OCI-LY1 (cell line): ENCODE data around the gene GALNT1.

ENCODE experiments used
- H2AFZ ChIP-seq: fragments of 200-600 bp; sonication (generic), shearing (Covaris generic); 2 replicates; pipeline ENCODE4 v1.6.0; 2014; ENCODE audit warnings: antibody characterized with exemption, mild to moderate bottlenecking, low read length
- H3F3A ChIP-seq: fragments of 200-600 bp; sonication (generic), shearing (Covaris generic); 2 replicates; pipeline ENCODE4 v1.6.0; 2014; ENCODE audit warnings: mild to moderate bottlenecking, antibody characterized with exemption, low read length, moderate library complexity; ENCODE audit not compliant: insufficient read depth
- H3K27ac ChIP-seq: fragments of 200-600 bp; sonication (generic); 2 replicates; pipeline ENCODE4 v1.5.1; 2014; ENCODE audit warnings: low read length, mixed run types, mild to moderate bottlenecking, low read depth; ENCODE audit not compliant: poor library complexity, severe bottlenecking
- H3K27me3 ChIP-seq: fragments of 200-600 bp; sonication (generic); 2 replicates; pipeline ENCODE4 v1.6.0; 2014; ENCODE audit warnings: antibody characterized with exemption, mild to moderate bottlenecking, low read length, moderate library complexity; ENCODE audit not compliant: insufficient read depth
- H3K36me3 ChIP-seq: fragments of 200-600 bp; sonication (generic); 2 replicates; pipeline ENCODE4 v1.6.1; 2014; ENCODE audit warnings: mild to moderate bottlenecking, antibody characterized with exemption, low read length, moderate library complexity, mixed read lengths; ENCODE audit not compliant: insufficient read depth
- H3K4me1 ChIP-seq: fragments of 200-600 bp; sonication (generic); 2 replicates; pipeline ENCODE4 v1.5.1; 2014; ENCODE audit warnings: mild to moderate bottlenecking, low read length, moderate library complexity; ENCODE audit not compliant: insufficient read depth, severe bottlenecking
- H3K4me2 ChIP-seq: fragments of 200-600 bp; sonication (generic), shearing (Covaris generic); 2 replicates; pipeline ENCODE4 v1.6.1; 2014; ENCODE audit warnings: low read length
- H3K4me3 ChIP-seq: fragments of 200-600 bp; sonication (generic); 2 replicates; pipeline ENCODE4 v1.5.1; 2014; ENCODE audit warnings: low read length, low read depth, mild to moderate bottlenecking, mixed read lengths; ENCODE audit not compliant: poor library complexity, severe bottlenecking
- H3K79me2 ChIP-seq: fragments of 200-600 bp; shearing (Covaris generic); 2 replicates; pipeline ENCODE4 v1.6.1; 2016; ENCODE audit warnings: mixed run types, low read length, mixed read lengths; ENCODE audit not compliant: insufficient read depth
- H3K9ac ChIP-seq: fragments of 200-600 bp; sonication (generic), shearing (Covaris generic); 2 replicates; pipeline ENCODE4 v1.6.1; 2014; ENCODE audit warnings: mild to moderate bottlenecking, low read length, mixed read lengths
- H3K9me2 ChIP-seq: fragments of 200-600 bp; sonication (generic), shearing (Covaris generic); 2 replicates; pipeline ENCODE4 v1.6.1; 2014; ENCODE audit warnings: low read depth, mild to moderate bottlenecking, low read length, mixed read lengths
- H3K9me3 ChIP-seq: fragments of 200-600 bp; shearing (Covaris generic); 2 replicates; pipeline ENCODE4 v1.6.1; 2014; ENCODE audit warnings: low read length, mixed read lengths
- H4K20me1 ChIP-seq: fragments of 200-600 bp; sonication (generic), shearing (Covaris generic); 2 replicates; pipeline ENCODE4 v1.6.0; 2016; ENCODE audit warnings: mild to moderate bottlenecking, low read length; ENCODE audit not compliant: insufficient read depth
- CTCF ChIP-seq: fragments of 200-600 bp; sonication (generic), shearing (Covaris generic); IDR thresholded peaks from 2 replicates; pipeline ENCODE4 v1.5.1; 2017; ENCODE audit warnings: mild to moderate bottlenecking, antibody characterized with exemption, low read length, moderate library complexity, mixed read lengths
- EZH2 ChIP-seq: fragments of 200-600 bp; sonication (generic), shearing (Covaris generic); IDR thresholded peaks from 2 replicates; pipeline ENCODE4 v1.8.0; 2017; ENCODE audit warnings: borderline replicate concordance, mixed run types, mild to moderate bottlenecking, antibody characterized with exemption, low read length, moderate library complexity, mixed read lengths

Gene GALNT1

GRCh38 chr18:35618289-35618688 lies 36.7 kb downstream of the GALNT1 start:
- H3K4me1 ChIP-seq, result peaks cover 55% of the 10 kb centered on the region

GRCh38 chr18:35618696-35619095 lies 37.2 kb downstream of the GALNT1 start:
- Histone ChIP-seq H3K27me3 (no peaks in the 10 kb centered on the region), H4K20me1 (no peaks in the 10 kb centered on the region)

More at GRCh38 chr18:35618289-35618688, 36.7 kb downstream of the GALNT1 start:
- H3K9me3 ChIP-seq, result no peaks in the 10 kb centered on the region
- no peaks in the 10 kb centered on the region for H3K9me2 ChIP-seq
- no peaks in the 10 kb centered on the region for H3K27me3 ChIP-seq
- TF ChIP-seq CTCF, result no peak
- no peak for TF ChIP-seq EZH2
- H4K20me1 ChIP-seq, result no peaks in the 10 kb centered on the region
- no peak overlapping the region for H2AFZ ChIP-seq
- no peaks in the 10 kb centered on the region for H3K36me3 ChIP-seq
- no peaks in the 10 kb centered on the region for H3F3A ChIP-seq
- H3K9ac ChIP-seq, result no peak overlapping the region
- no peak overlapping the region for H3K27ac ChIP-seq
- H3K79me2 ChIP-seq, result peaks cover 17% of the 10 kb centered on the region
- no peak overlapping the region for H3K4me3 ChIP-seq
- H3K4me2 ChIP-seq, result no peak overlapping the region

GRCh38 chr18:35619464-35619863 lies 37.9 kb downstream of the GALNT1 start:
- H3K9ac ChIP-seq, result no peak overlapping the region
- H3K4me3 ChIP-seq, result no peak overlapping the region
- H3K9me3 ChIP-seq, result no peaks in the 10 kb centered on the region
- H3K9me2 ChIP-seq, result no peaks in the 10 kb centered on the region
- H3K36me3 ChIP-seq, result no peaks in the 10 kb centered on the region
- H3F3A ChIP-seq, result no peaks in the 10 kb centered on the region
- no peaks in the 10 kb centered on the region for H3K27me3 ChIP-seq
- no peaks in the 10 kb centered on the region for H4K20me1 ChIP-seq
- no peak overlapping the region for H2AFZ ChIP-seq
- TF ChIP-seq EZH2 (no peak), CTCF (no peak)
- no peak overlapping the region for H3K27ac ChIP-seq
- H3K4me1 ChIP-seq, result peaks cover 55% of the 10 kb centered on the region
- H3K79me2 ChIP-seq, result peaks cover 22% of the 10 kb centered on the region
- H3K4me2 ChIP-seq, result no peak overlapping the region

More at GRCh38 chr18:35618696-35619095, 37.2 kb downstream of the GALNT1 start:
- Histone ChIP-seq H3K4me1 (peaks cover 55% of the 10 kb centered on the region), H3K27ac (no peak overlapping the region), H3K9me2 (no peaks in the 10 kb centered on the region), H3K4me3 (no peak overlapping the region), H3K9ac (no peak overlapping the region), H3K36me3 (no peaks in the 10 kb centered on the region), H3K4me2 (peak overlapping the region; percentile 23; the same call in 1 of the 2 replicates), H2AFZ (no peak overlapping the region), H3F3A (no peaks in the 10 kb centered on the region), H3K79me2 (peaks cover 21% of the 10 kb centered on the region), H3K9me3 (no peaks in the 10 kb centered on the region)
- no peak for TF ChIP-seq EZH2
- TF ChIP-seq CTCF, result no peak
